Measurements from ENCODE around the gene RMRP.
"Not testable (repeated sequence)": the region's sequence is repeated elsewhere in the genome, so short reads cannot be mapped to it uniquely, and the experiment has no call there.

The RMRP gene

GRCh38 chr9:35645736-35646135, 12.1 kb downstream of the RMRP start:
- not testable (repeated sequence) for DNase-seq (ENCODE audit: low read depth in 3 of 3, low spot score in 1 of 3)

- DNase-seq (ENCODE audit: low read depth in 3 of 3, low spot score in 1 of 3), result no peak
These were observed 14.8 kb downstream of the RMRP start for GRCh38 chr9:35643046-35643445.

GRCh38 chr9:35641478-35641877, 16.3 kb downstream of the RMRP start:
- DNase-seq (ENCODE audit: low read depth in 3 of 3, low spot score in 1 of 3), result not testable (repeated sequence)

GRCh38 chr9:35640431-35640830, 17.4 kb downstream of the RMRP start:
- DNase-seq (ENCODE audit: low read depth in 3 of 3, low spot score in 1 of 3), result not testable (repeated sequence)

- no peak for DNase-seq (ENCODE audit: low read depth in 3 of 3, low spot score in 1 of 3)
These were observed 18.2 kb downstream of the RMRP start for GRCh38 chr9:35639631-35640030.

GRCh38 chr9:35639225-35639624, 18.6 kb downstream of the RMRP start:
- DNase-seq (ENCODE audit: low read depth in 3 of 3, low spot score in 1 of 3), result not testable (repeated sequence)

- not testable (repeated sequence) for DNase-seq (ENCODE audit: low read depth in 3 of 3, low spot score in 1 of 3)
These were observed 19.1 kb downstream of the RMRP start for GRCh38 chr9:35638751-35639150.

- DNase-seq (ENCODE audit: low read depth in 3 of 3, low spot score in 1 of 3), result not testable (repeated sequence)
These were observed 20.3 kb downstream of the RMRP start for GRCh38 chr9:35637427-35637955.

GRCh38 chr9:35636877-35637246, 21.0 kb downstream of the RMRP start:
- not testable (repeated sequence) for DNase-seq (ENCODE audit: low read depth in 3 of 3, low spot score in 1 of 3)

GRCh38 chr9:35636135-35636876, 21.5 kb downstream of the RMRP start:
- no peak for DNase-seq (ENCODE audit: low read depth in 3 of 3, low spot score in 1 of 3)

- no peak for DNase-seq (ENCODE audit: low read depth in 3 of 3, low spot score in 1 of 3)
These were observed 22.1 kb downstream of the RMRP start for GRCh38 chr9:35635730-35636129.

GRCh38 chr9:35629597-35629996, 28.2 kb downstream of the RMRP start:
- DNase-seq (ENCODE audit: low read depth in 3 of 3, low spot score in 1 of 3), result no peak

- DNase-seq (ENCODE audit: low read depth in 3 of 3, low spot score in 1 of 3), result no peak
These were observed 29.3 kb downstream of the RMRP start for GRCh38 chr9:35628389-35628991.

- DNase-seq (ENCODE audit: low read depth in 3 of 3, low spot score in 1 of 3), result no peak
These were observed 30.2 kb downstream of the RMRP start for GRCh38 chr9:35627575-35627974.

- DNase-seq (ENCODE audit: low read depth in 3 of 3, low spot score in 1 of 3), result no peak
These were observed 38.0 kb downstream of the RMRP start for GRCh38 chr9:35619800-35620158.

GRCh38 chr9:35618854-35619799, 38.7 kb downstream of the RMRP start:
- no peak for DNase-seq (ENCODE audit: low read depth in 3 of 3, low spot score in 1 of 3)

- DNase-seq (ENCODE audit: low read depth in 3 of 3, low spot score in 1 of 3), result no peak
These were observed 39.5 kb downstream of the RMRP start, which contains the start of gene CD72 for GRCh38 chr9:35618325-35618727. Gene CD72 (minus strand): TSS chr9:35618413. CDS start chr9:35618303, 110 bp downstream.

GRCh38 chr9:35617548-35617947, 40.3 kb downstream of the RMRP start:
- DNase-seq (ENCODE audit: low read depth in 3 of 3, low spot score in 1 of 3), result no peak

GRCh38 chr9:35616681-35617459, 40.9 kb downstream of the RMRP start:
- DNase-seq (ENCODE audit: low read depth in 3 of 3, low spot score in 1 of 3), result peak; percentile 19 to 42 (median 31)

- DNase-seq (ENCODE audit: low read depth in 3 of 3, low spot score in 1 of 3), result no peak
These were observed 41.7 kb downstream of the RMRP start for GRCh38 chr9:35615981-35616680.
